Neuron (in vitro differentiated cells): Measurements from ENCODE around the gene CAB39L.

Experiments
- H2AFZ ChIP-seq: one replicate; pipeline ENCODE4 v1.6.1; 2013; ENCODE audit warnings: low read depth, mild to moderate bottlenecking, inconsistent platforms, low read length, moderate library complexity
- H3K27me3 ChIP-seq: one replicate; pipeline ENCODE4 v1.6.1; 2013; ENCODE audit warnings: low read length; ENCODE audit not compliant: insufficient read depth
- H3K36me3 ChIP-seq: one replicate; pipeline ENCODE4 v1.6.1; 2013; ENCODE audit warnings: low read length; ENCODE audit not compliant: insufficient read depth
- H3K4me1 ChIP-seq: one replicate; pipeline ENCODE4 v1.6.1; 2013; ENCODE audit warnings: low read length; ENCODE audit not compliant: insufficient read depth
- H3K4me3 ChIP-seq: 2 replicates; pipeline ENCODE4 v1.5.1; 2013; ENCODE audit warnings: mild to moderate bottlenecking, low read length, moderate library complexity
- H3K9me3 ChIP-seq: one replicate; pipeline ENCODE4 v1.6.1; 2013; ENCODE audit warnings: low read length

The CAB39L gene

DNA sequence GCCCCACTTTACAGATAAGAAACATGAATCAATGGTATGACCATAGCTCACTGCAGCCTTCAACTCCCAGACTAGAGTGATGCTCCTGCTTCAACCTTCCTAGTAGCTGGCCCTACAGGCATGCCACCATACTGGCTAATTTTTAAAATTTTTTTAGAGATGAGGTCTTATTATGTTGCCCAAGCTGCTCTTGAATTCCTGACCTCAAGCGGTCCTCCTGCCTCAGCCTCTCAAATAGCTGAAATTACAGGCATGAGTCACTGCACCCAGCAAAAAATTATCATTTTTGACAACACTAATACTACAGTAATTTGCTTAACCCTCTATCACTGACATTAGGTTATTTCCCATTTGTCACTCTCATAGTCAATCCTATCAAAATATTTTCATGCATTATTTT lies 14.7 kb downstream of the CAB39L start:
- Histone ChIP-seq H3K4me1 (no peaks in the 10 kb centered on the region), H2AFZ (no peak overlapping the region), H3K4me3 (no peak overlapping the region), H3K36me3 (peaks cover 7% of the 10 kb centered on the region), H3K9me3 (no peaks in the 10 kb centered on the region), H3K27me3 (no peaks in the 10 kb centered on the region)

DNA sequence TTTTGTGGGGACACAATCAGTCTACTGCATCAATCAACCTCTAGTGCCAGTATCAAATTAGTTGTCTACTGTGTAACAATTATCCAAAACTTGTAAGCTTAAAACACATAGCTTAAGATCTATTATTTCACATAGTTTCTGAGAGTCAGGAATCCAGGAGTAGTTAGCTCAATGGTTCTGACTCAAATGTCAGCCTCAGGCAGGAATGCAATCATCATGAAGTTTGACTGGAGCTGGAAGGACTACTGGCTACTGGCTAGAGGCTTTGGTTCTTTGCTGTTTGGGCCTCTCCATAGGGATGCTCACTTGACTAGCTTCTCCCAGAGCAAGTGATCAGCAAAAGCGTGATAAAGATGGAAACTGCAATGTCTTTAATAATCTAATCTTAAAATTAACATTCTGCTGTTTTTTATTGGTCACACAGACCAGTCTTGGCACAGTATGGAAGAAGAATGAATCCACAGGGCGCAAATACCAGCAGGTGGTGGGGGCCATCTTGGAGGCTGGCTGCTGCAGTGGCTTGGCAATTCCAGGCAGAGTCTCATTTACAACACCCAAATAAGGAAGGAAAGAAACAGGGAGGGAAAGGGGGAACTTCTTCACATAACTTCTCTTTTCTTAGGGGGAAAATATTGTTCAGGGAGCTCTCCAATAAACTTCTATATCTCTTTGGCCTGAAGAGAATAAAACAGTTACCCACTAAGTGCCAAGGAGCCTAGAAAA lies 15.7 kb downstream of the CAB39L start:
- no peaks in the 10 kb centered on the region for H3K27me3 ChIP-seq
- H2AFZ ChIP-seq: no peak overlapping the region
- H3K4me1 ChIP-seq: no peaks in the 10 kb centered on the region
- H3K9me3 ChIP-seq: no peaks in the 10 kb centered on the region
- H3K4me3 ChIP-seq: no peak overlapping the region
- peaks cover 7% of the 10 kb centered on the region for H3K36me3 ChIP-seq

DNA sequence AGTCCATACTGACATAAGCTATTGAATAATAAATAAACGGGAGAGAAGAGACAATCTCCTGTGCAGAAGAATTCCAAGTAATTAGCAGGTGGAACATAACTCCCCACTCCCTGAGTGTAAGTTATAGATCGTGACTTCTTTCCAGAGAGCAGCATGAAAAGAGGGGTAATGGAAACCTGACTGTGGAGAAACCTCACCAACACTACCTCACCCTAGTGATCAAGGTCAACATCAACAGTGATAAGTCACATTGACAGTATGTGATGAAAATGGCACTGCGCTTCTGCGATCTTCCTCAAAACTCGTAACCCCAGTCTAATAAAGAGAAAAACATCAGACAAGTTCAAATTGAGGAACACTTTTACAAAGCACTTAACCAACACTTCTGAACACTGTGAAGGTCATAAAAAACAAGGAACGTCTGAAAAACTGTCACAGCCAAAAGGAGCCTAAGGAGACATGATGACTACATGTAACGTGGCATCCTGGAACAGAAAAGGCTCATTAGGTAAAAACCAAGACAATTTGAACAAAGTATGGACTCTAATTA lies 19.8 kb downstream of the CAB39L start:
- Histone ChIP-seq H3K27me3 (no peaks in the 10 kb centered on the region), H2AFZ (no peak overlapping the region), H3K4me3 (no peak overlapping the region), H3K9me3 (no peaks in the 10 kb centered on the region), H3K36me3 (peaks cover 2% of the 10 kb centered on the region), H3K4me1 (peaks cover 13% of the 10 kb centered on the region)

DNA sequence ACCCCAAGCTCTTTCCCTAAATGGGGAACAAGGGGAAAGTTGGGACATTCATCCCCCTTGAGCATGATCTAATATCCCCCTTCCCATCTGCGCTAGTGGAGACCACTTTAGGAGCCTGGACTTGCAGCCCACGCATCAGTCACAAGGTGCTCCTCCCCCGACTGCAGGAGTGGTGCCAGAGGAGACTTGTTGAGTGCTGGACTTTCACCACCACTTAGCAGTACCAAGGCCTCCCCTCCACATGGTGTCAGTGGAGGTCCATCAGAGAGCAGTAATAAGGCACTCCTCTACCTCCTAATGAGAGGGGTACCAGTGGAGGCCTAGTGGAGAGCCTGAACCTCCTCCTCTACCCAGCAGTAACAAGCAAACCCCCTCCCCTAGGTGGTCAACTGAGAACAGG lies 22.5 kb downstream of the CAB39L start:
- H3K9me3 ChIP-seq: no peaks in the 10 kb centered on the region
- no peaks in the 10 kb centered on the region for H3K36me3 ChIP-seq
- H3K4me1 ChIP-seq: peaks cover 13% of the 10 kb centered on the region
- H3K27me3 ChIP-seq: no peaks in the 10 kb centered on the region
- H2AFZ ChIP-seq: no peak overlapping the region
- H3K4me3 ChIP-seq: no peak overlapping the region

DNA sequence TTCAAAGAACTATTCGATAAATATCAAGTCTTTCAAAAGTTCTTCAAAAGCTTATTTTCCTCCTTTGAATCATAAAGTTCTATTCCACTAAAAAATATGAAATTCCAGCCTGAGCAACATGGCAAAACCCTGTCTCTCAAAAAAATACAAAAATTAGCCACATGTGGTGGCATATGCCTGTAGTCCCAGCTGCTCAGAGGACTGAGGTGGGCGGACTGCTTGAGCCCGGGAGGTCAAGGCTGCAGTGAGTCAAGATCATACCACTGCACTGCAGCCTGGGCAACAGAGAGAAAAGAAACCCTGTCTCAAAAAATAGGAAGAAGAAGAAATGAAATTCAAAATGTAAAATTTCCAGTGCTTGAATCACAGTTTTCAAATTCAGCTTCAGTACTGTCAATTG lies 24.6 kb downstream of the CAB39L start:
- H3K4me1 ChIP-seq: peaks cover 13% of the 10 kb centered on the region
- no peaks in the 10 kb centered on the region for H3K36me3 ChIP-seq
- peak overlapping the region; percentile 54 for H2AFZ ChIP-seq
- H3K27me3 ChIP-seq: no peaks in the 10 kb centered on the region
- H3K9me3 ChIP-seq: no peaks in the 10 kb centered on the region
- H3K4me3 ChIP-seq: no peak overlapping the region

DNA sequence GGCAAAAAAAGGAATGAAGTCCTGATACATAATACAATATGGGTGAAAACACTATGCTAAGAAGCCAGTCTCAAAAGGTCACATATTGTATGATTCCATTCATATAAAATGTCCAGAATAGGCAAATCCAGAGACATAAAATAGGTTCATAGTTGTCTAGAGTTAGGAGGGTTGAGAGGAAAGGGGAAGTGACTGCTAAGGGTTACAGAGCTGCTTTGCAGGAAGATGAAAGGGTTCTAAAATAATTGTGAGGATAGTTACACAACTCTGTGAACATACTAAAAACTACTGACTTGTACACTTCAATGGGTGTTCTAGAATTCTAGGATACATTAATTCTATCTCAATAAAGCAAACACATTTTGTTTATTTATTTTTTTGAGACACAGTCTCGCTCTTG lies 25.7 kb downstream of the CAB39L start:
- Histone ChIP-seq H3K4me3 (no peak overlapping the region), H2AFZ (no peak overlapping the region), H3K27me3 (no peaks in the 10 kb centered on the region), H3K9me3 (no peaks in the 10 kb centered on the region), H3K4me1 (peaks cover 18% of the 10 kb centered on the region), H3K36me3 (no peaks in the 10 kb centered on the region)

DNA sequence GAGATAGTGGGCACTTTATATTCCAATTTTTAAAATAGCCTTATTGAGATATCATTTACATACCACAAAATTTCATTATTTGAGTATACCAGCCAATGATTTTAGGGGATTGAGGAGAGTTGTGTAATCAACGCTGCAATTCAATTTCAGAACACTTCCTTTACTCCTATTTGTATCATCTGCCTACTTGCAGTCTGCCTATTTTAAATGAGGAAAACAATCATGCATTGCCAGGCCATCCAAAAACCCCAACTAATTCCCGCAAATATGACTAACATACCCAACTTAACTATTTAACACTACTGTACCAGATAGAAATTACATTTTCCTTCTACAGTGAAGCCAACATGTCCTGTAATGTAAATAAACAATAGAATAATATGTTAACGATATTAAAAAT lies 26.7 kb downstream of the CAB39L start:
- Histone ChIP-seq H2AFZ (no peak overlapping the region), H3K27me3 (no peaks in the 10 kb centered on the region), H3K4me3 (no peak overlapping the region), H3K36me3 (no peaks in the 10 kb centered on the region), H3K9me3 (no peaks in the 10 kb centered on the region), H3K4me1 (peaks cover 18% of the 10 kb centered on the region)

DNA sequence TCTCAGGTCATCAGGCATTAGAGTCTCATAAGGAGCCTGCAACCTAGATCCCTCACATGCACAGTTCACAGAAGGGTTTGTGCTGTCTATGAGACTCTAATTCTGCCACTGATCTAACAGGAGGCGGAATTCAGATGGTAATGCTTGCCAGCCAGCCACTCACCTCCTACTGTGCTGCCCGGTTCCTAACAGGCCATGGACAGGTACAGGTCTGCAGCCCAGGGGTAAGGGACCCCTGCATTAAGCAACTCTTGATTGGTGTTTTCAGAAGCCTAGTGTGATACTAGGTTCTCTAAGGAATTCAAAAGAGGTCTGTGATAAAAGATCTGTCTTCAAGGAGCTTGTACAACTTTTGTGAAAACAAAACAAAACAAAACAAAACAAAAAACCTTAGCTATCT lies 31.1 kb downstream of the CAB39L start:
- Histone ChIP-seq H3K4me3 (no peak overlapping the region), H3K27me3 (no peaks in the 10 kb centered on the region), H3K9me3 (no peaks in the 10 kb centered on the region)

DNA sequence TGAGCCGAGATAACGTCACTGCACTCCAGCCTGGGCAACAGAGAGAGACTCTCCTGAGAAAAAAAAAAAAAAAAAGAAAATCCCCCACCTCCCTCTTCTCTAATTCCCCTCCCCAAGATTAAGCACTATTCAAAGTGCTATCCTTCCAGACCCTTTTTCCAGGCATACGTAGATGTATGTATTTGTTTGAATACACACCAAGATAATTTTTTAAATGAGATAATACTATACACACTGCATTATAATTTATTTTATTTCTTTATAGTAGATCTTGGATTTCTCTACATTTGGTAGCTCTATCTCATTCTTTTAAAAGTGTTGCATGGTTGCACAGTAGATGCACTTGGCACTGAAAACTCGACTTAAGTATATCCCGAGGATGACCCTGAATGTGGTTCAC lies 32.5 kb downstream of the CAB39L start:
- Histone ChIP-seq H3K4me3 (no peak overlapping the region), H2AFZ (no peak overlapping the region)

More for the DNA sequence above, 31.1 kb downstream of the CAB39L start:
- Histone ChIP-seq H3K36me3 (no peaks in the 10 kb centered on the region), H3K4me1 (peaks cover 4% of the 10 kb centered on the region), H2AFZ (no peak overlapping the region)

DNA sequence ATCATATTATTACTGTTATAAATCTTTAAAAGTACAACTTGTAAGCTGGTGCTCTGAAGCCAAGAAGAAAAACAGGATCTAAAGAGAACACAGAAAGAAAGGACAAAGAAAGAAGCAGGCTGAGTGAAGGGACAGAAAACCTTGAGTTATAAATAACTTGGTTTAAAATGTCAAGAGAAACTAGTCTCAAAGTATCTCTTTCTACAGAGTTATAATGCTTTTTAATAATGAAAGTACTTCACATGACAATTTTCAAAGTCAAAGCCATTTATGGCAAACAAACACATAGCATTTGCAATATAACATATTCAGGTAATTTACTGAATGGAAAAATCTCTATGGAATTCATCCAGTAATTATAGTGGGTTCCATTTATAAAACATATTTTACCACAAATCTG lies 33.4 kb downstream of the CAB39L start:
- H3K4me1 ChIP-seq: peaks cover 4% of the 10 kb centered on the region
- no peaks in the 10 kb centered on the region for H3K27me3 ChIP-seq
- no peaks in the 10 kb centered on the region for H3K9me3 ChIP-seq
- no peaks in the 10 kb centered on the region for H3K36me3 ChIP-seq
- H2AFZ ChIP-seq: no peak overlapping the region
- no peak overlapping the region for H3K4me3 ChIP-seq

More for the DNA sequence above, 32.5 kb downstream of the CAB39L start:
- Histone ChIP-seq H3K27me3 (no peaks in the 10 kb centered on the region), H3K36me3 (no peaks in the 10 kb centered on the region), H3K4me1 (peaks cover 4% of the 10 kb centered on the region), H3K9me3 (no peaks in the 10 kb centered on the region)

DNA sequence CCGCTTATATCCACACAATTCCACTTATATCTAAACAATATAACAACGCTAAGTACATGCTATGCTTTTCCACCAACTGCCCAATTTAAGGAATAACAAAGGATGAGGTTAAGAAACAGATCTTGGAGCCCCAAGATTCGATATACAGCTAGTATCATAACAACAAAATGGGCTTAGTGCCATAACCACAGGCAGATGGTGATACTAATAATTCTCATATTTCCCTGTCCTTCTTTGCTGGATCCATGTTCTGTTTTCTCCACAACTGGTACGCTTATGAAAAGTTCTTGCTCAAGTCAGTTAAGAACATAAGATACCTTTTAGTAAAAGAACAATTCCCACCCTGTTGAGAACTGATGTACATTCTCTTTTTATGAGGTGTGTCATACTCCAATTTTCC lies 33.9 kb downstream of the CAB39L start:
- H2AFZ ChIP-seq: no peak overlapping the region
- H3K9me3 ChIP-seq: no peaks in the 10 kb centered on the region
- peaks cover 4% of the 10 kb centered on the region for H3K4me1 ChIP-seq
- no peak overlapping the region for H3K4me3 ChIP-seq
- H3K36me3 ChIP-seq: no peaks in the 10 kb centered on the region
- no peaks in the 10 kb centered on the region for H3K27me3 ChIP-seq

DNA sequence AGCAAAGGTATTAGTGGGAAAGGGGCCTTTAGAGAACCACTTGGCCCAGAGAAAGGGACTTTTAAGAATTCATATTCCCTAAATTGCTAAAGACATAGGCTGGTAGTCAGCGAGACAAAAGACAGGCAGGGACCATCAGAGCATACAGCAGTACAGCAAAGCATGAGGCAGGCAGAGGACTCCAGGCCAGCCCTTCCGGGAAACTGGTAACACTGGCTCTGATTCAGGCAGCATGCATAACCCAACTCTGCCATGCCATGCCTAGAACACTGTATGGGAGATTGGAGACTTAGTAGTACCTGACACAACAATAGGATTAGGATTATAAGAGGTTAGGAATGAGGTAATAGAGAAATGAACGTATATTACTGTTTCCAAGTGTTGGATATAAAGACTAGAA lies 34.9 kb downstream of the CAB39L start:
- no peaks in the 10 kb centered on the region for H3K9me3 ChIP-seq
- H3K4me1 ChIP-seq: peaks cover 4% of the 10 kb centered on the region
- H3K27me3 ChIP-seq: no peaks in the 10 kb centered on the region
- H3K36me3 ChIP-seq: no peaks in the 10 kb centered on the region
- no peak overlapping the region for H2AFZ ChIP-seq
- no peak overlapping the region for H3K4me3 ChIP-seq

DNA sequence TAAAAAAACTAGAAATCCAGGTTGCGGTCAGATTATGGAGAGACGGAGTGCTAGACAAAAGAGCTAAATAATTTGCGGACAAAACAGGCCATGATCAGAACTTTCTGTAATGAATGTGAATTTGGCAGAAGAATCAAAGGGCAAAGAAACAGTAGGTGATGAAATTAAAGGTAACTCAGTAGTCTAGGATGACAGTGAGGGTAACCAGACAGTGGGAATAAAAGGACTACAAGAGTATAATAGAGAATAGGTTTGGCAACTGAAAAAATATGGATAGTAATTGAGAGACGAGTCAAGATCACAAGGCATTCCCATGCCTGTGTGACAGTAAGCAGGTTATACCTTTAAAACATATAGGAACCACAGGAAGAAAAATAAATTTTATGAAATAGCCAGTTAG lies 35.9 kb downstream of the CAB39L start:
- Histone ChIP-seq H3K27me3 (no peaks in the 10 kb centered on the region), H3K4me1 (no peaks in the 10 kb centered on the region), H3K9me3 (no peaks in the 10 kb centered on the region), H3K4me3 (no peak overlapping the region), H3K36me3 (no peaks in the 10 kb centered on the region), H2AFZ (no peak overlapping the region)

DNA sequence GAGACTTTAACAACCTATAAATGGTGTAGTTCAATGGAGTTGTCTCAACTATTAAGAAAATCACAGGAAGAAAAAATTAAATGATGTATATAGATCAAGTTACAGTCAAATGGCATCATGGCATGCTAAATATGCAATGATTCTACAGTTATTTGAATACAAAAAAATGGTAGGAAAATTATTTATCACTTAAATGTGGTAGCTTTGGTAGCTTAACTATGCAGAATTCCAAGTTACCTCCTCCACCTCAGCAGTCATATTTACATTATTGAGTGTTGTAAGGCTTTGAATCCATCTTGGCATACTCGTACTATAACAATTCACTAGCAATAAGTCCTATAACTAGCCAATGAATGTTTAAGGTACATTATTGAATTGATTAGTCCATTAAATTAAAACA lies 36.8 kb downstream of the CAB39L start:
- H3K27me3 ChIP-seq: no peaks in the 10 kb centered on the region
- no peak overlapping the region for H3K4me3 ChIP-seq
- no peaks in the 10 kb centered on the region for H3K9me3 ChIP-seq
- no peak overlapping the region for H2AFZ ChIP-seq
- H3K36me3 ChIP-seq: no peaks in the 10 kb centered on the region
- H3K4me1 ChIP-seq: no peaks in the 10 kb centered on the region
